CD4-positive, alpha-beta T cell treated with Interleukin-17A for 1 hour (primary cell): Measurements from ENCODE around the gene HOXA2.

ENCODE experiments used
- DNase-seq: peaks from one replicate; pipeline ENCODE4 v3.0.0-alpha.2; 2020

Gene HOXA2

DNA sequence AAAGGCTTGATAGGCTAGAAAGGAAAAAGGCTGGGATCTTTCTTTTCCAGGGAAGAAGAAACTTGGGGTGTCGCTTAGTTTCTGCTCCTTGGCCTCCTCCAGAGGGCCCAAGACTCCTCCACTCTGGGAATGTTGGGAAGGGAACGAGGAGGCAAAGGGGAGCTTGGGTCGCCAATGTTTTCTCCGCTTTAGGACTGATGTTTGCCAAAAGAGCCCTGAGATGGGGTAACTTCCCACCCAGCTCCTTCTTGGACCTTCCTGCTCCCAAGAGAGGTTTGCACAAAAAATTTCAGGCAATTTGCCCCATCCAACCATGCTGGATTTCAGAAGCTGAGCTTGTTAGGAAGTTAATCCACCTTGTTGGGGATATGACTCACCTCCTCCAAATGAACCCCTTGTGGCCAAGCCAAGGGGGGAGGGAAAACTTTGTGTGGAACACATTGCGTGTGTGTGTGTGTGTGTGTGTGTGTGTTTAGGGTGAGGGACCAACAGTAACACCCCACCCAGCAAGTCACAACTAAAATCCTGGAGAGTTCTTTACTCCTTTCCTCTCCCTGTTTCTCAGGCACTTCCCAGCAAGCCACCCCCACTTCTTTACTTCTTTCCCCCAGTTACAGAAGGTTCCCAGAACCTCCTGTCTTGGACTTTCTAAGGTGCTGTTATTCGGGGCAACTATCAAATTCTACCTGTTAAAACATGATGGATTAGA is 8.7 kb upstream of the HOXA2 start:
- no peak for DNase-seq

DNA sequence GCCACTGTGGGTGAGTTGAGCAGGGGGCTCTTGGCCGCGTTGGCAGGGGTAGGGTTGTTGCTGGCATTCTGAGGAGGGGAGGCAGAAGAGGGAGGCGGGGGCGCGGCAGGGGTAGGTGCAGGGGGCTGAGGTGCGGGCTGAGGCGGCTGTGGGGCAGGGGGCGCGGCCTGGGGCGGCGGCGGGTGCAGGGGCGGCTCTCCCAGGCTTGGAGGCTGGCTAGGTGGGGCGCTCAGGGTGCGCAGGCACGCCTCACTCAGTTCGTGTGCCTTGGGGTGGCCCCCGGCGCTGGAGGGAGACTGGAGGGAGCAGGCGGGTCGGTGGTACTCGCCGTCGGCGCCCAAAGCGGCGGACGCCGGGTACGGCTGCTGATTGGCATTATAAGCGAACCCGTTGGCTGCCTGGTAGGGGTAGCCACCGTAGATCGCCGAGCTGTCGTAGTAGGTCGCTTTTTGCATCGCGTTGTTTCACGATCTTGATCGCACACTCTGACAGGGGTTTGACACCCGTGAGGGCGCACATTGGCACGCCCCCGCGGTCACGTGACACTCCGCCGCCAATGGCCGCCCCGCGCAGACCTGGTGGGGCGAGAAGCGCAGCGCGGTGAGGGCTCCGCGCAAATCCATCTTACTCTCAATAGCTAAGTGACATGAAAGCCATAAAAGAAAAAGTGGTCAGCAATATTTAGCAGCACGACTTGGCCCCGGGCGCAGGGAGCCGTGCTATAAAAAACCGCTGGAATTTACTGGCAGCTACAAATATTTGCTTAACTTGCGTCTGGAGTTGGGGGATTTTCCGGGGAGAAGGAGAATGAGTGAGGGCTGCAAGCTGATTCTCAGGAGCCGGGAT is 7.9 kb upstream of the HOXA2 start:
- DNase-seq, result no peak

DNA sequence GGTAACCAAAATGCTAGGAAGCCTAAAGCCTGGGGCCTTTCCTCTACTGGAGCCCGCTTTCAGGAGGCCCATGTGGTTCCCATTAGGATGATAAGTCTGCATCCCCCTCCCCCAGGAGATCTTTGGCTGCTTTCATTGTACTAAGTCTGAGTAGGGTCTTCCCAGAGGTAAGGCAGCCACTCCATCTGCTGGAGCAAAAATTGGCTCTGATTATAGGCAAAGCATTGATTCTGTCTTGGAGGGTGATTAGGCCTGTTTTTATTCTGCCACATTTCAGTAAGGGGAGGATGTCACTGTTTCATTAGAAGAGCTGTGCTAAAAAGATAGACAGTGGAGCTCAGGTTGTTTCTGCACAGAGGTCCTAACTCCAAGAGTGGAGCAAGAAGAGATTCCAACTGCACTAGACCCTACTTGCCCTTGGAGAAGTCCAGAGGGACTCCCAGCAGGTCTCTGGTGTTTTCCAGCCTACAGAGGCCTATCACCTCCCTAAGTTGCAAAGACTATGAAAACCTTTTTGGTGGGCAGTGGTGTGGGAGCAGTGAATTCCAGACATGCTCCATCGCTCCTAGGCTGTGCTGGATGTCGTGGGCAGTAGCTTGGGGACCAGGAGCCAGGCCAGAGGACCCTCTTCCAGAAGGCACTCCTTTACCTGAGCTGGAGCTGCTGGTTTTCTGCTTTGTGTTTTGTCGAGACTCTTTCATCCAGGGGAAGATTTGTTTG is 7.1 kb upstream of the HOXA2 start:
- DNase-seq, result no peak

DNA sequence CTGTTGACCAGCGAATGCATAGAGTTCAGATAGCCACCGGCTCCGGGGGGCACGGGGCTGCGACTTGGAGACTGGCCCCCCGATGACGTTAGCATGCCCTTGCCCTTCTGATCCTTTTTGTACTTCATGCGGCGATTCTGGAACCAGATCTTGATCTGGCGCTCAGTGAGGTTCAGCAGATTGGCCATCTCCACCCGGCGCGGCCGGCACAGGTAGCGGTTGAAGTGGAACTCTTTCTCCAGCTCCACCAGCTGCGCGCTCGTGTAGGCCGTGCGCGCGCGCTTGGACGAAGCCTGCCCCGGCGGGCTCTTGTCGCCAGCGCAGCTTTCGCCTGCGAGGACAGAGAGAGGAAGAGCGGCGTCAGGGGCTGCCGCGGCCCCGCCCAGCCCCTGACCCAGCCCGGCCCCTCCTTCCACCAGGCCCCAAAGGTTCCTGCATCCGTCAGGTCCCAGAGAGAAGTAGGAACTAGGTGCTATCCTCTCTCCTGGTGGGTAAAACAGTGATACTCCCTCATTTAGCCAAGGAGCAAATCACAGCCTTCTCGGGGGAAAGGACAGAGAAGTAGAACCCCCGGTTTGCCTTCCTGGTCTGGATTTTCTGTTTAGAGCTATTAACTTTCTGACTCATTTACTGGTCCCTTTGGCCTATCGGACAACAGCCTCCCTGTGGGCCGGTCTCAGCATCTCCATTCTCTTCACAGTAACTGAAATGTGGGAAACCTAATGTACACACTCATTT is 6.1 kb upstream of the HOXA2 start:
- DNase-seq, result no peak

DNA sequence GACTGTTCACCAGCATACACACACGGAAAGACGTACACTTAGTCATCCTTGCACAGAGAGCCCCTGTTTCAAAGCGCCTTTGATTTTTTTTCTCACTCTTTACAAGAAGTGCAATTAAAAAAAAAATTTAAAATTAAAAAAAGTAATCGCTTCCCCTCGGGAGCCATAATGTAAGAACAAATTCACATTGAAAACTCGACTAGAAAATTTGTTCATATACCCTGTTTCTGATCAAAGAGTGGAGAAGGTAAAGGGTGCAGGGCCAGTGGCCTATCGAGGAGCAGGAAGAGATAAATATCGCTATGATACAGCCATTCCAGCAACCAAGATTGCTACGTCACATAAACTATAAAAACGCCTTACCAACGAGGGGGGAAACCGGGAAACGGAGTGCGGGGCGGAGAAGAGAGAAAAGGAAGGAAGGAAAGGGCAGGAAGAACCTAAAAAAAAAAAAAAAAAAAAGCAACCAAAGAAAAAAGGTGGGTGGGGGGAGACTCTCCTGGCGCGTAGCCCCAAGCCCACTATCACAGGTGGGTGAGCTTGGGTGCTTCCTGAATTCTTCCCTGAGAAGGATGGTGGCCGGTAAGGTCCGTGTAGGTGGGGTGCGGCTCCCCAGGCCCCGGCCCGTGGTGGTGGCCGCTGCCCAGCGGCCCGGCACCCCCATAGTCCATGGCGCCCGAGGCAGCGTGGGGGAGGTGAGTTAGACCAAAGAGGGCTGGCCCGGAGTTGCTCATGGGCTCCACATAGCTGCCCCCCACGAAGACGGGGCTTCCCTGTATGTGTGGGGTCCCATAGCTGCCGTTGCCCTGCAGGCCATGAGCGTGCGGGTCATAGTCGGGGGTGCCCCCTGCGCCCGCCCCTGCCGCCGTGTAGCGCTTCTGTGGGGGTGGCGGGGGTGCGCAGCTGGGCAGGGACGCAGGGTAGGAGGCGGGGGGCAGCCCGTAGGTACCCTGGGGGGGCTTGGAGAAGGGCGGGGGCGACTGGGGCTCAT is 5.2 kb upstream of the HOXA2 start:
- no peak for DNase-seq

DNA sequence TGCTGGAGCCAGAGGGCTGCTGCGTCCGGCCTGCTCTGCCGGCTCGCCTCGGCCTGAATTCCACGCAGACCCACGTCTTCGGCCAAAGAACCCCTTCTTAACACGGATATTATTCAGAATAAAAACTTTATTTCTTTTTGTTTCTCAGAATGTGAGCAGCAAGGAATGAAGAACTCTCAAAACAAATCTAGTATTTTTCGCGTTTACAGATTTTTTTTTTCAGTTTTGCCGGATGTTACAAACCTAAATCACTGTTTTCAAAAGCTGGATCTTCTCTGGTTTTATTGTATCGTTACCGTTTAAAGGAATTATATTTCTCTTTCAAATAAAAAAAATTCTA is 4.4 kb upstream of the HOXA2 start:
- DNase-seq, result no peak

DNA sequence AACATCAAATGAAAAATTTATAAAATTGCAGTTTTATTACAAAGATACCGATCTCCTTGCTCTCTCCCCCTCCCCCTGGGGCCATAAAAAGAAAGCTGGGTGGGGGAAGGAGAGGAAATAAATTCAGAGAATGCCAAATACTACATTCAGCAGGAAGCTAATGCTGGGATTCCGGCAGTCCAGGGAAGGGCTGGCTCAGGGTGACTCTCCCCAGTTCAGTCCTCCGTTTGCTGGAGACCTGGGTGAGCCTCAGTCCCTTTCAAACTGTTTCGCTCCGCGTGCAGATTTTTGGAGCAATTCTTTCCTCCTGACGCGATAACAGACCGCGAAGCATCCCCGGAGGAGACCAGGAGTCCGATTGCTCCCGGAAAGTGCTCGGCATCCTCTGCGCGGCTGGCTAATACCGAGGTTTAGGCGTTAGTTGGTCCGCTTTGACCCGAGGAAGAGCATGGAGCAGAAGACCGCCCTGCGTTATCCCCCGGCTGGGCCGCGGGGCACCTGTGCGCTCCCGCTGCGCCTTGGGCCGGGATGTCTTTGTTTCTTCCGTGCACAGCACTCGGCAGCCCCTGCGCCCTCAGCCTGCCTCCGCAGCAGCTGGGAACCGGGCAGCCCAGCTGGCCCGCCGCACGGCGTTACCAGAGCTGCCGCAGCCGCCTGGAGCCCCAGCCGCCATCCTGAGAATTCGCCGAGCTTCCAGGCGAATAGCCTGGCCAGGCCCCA is 3.9 kb upstream of the HOXA2 start:
- DNase-seq, result no peak

DNA sequence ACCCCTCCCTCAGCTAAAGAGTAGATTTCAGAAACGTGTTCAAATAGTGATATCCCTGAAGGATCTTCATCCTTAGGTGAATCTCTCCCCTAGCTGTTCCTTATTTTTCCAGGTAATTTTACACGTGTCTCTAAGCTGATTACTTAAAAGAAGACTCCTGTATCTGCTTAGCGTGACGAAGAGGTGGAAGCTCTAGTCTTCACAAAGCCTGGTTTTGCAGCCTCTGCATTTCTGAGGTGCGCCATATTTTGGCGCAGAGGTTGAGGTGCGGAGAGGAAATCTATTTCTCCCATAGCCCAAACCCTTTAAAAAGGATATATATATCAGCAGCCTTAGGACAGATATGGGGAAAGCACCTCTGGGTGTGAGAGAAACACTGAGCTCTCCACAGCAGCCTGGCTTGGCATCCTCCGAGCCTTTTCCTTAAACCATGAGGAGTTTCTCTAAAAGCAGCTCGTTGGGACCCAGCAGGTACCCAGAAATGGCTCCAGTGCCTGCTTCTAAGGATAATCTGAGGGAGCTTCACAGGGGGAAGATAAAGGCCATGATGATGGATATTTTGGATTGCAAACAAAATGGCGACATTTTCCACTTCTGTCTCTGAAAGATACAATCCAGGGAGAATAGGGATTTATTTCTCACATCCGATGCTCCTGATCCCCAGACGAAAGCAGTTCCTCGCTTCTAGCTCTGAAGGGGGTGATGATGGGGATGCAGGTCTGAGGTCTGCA is 3.0 kb upstream of the HOXA2 start:
- DNase-seq, result no peak

DNA sequence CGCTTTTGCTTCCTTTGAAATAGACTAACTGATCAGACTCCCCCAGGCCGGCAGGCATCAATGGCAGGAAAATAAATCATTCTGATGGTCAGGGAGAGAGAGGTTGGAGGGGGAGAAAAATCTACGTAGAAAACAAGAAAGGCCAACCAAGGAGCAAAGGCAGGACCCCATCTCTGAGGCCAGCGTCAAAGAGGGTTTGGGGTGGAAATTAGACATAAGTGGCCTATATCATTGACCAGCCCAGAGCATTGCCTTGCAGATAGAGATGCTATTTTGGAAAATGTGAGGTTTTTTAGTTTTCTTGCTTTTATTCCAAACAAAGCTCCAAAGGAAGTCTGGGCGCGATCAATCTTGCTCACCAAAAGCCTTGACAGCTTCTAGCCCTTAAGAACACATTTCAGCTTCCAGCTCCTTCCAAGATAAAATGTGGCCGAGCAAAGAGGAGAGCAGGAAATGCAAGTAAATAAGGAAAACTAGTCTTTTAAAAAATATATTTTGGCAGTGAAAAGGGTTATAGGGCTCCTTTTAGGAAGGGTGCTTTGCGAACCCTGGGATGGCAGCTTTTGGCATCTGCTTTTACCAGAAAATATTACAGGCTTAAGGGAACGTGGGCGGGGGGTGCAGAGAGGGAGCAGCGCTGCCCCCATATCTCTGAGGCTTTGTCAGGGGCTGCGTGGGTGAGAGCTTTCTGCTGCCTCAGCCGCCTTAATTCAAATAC is 2.0 kb upstream of the HOXA2 start:
- no peak for DNase-seq

DNA sequence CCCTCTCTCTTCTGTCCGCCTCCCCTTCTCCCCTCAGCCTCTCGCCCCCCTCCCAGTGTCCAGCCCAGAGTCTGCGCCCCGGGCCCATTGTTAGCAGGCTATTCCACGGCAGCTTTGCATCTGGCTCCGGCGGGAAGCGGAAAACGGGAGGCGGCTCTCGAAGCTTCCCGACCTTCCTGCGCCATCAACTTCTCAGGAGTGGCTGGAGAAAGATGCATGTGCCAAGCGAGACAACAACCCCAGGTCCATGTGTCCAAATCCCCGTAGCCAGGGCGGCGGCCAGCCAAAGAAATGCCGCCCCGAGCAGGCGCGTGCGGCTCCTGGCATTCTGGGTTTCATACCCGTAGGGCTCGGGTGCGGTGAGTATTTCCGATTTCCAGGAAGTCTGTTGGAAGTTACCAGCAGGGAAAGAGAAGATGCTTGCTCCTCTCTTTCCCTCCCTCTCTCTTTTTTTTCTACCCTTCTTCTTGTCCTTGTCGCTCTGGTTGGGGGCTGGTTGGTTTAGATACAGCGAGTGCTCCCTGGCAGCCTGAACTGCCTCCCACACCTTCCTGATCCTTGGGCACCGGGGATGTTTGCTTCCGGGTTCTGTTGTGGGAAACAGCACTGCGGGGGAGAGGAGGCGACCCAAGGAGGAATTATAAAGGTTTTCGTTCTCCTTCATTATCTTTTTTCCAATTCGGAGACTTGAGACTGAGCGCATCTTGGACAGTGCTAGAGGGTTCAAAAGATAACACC is 1.2 kb upstream of the HOXA2 start:
- DNase-seq, result no peak

DNA sequence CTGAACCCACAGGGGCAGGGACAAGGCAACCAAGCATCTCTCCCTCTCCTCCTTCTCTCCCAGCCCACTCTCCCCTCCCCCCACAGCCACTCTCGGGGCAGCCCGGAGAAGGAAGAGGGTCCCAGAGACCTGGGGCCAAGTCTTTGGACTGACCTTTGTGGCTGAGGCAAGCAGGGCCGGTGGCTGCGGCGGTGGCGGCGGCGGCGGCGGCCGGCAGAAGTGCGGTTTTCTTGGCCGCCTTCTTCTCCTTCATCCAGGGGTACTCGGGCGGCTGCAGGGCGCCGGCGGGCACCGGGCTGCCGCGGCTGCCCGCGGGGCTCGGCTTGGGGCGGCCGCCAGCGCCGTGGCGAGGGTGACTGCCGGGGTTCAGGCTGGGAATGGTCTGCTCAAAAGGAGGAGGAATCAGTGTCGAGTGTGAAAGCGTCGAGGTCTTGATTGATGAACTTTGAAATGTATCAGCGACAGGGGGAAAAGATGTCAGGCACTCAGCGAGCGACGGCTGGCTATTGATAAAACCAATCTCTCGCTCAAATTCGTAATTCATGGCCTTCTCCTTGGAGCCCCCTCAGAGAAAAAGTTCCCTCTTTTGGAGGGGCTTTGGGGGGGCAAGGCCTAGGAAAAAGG is 414 bp downstream of the HOXA2 start:
- DNase-seq, result no peak

DNA sequence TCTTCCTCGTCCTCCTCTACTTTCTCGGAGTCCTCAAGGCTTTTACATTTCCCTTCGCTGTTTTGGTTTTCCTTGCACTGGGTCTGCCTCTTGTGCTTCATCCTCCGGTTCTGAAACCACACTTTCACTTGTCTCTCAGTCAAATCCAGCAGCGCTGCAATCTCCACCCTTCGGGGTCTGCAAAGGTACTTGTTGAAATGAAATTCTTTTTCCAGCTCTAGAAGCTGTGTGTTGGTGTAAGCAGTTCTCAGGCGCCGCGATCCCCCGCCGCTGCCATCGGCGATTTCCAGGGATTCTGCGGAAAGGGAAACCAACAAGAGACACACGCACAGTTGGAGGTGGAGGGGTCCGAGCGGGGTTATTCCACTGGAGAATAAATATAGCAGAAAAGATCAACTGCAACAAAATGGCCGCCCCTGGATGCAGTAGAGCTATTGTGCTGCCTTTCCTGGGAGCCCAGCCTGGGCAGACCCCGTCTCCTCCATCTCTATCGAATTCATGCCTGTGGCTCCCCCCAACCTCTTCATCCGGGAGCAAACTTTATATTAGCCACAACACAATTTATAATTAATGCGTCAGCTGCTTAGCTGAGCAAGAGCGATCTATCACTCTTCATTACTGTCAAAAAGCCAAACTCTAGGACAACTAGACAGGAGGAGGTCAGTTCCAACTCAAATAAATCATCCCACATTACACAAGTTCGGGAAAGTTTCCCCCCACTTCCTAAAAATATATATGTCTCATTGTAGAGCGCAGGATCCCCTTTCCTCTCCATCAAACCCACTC is 1.1 kb downstream of the HOXA2 start:
- DNase-seq, result no peak

DNA sequence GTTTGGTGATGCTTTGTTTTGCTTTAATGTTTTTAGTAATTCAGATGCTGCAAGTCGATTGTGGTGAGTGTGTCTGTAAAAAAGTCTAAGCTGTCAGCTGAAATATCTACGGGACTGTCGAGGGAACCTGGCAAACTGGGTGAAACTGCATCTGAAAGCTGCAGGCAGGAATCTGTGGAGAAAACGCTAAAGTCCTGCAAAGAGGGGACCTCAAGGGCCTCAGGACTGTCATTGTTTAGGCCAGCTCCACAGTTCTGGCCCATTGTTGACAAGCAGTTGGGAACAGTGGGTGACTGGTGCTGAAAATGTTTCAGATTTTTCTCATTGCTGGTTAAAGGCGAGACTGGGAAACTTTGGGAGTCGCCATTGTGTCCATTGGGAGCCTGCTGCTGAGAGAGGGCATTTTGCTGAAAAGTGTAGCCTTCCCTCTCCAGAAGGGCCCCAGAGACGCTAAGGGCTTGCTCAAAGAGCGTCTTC is 1.8 kb downstream of the HOXA2 start:
- no peak for DNase-seq

DNA sequence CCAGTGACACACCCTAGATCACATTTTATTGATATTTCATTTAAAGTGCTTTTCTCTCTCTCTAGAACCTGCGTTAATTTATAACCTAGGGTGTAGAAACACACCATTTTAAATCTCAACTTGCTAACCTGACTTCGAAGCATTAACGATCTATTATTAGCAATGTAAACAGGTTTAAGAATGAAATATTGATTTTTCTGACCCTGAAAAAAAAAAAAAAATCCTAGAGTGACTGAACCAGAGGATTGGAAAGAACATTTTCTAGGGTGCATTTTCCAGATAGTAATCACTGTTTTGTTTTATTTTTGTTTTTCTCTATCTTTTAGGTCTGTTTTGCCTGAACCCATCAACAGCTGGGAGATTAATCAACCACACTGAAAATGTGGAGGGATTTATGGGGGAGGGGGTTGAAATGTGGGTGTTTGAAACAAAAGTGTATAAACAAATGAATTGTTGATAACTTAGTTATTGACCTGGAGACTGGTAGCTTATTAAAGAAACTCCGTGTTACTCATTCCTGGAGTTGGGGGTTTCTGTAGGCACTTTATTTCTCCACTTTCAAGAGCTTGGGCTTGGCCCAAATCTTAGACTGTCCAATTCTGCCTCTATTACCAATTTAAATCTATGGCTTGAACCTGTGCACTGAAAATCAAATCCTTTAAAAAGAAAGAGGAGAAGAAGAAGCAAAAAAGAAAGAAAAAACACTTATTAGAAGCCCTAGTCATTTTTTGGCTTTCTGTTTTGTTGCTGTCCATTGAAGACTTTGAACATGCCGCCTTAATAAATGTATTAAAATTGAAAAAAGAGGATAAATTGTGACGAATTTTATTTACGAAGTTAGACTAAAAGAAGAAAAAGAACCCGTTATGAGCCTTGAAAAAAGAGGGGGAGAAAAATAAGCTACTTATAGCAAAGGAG is 2.8 kb downstream of the HOXA2 start:
- DNase-seq, result no peak

DNA sequence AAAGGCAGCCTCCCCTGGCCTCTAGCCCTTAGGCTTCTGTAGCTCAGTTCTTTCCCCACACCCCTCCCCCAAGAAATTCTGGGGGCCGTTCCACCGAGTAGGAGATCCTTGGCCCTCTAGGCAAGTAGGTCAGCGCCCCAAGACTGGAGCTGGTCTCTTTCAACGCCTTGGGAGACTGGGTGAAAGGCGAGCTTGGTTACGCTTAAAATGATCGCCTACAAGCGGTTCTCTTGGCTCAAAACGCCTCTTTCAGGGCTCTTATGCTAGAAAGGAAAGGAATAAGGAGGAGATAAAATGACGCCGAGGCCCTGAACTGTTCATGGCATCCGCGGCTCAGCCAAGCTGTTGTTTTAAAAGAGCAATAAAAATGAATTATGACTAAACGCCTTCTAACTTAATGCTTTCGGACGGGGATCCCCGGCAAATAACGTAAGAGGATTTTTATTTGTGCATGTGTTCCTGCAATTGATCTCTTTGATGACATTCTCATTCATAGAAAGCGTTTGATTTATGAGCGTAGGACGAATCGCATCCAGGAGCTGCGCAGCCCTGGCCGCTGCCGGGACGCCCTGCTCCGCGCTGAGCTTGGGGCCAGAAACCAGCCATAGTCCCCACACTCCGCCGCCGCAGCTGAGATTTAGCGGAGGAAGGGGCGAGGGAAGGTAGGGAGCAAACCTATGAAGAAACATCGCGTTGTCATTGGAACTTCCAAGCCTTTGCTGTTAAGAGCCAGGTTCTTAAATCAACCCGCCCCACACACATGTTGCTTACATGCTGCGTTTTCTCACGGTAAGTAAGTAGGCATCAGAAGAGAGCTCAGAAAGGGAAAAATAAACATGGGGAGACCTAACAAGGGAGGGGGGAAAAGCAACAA is 3.7 kb downstream of the HOXA2 start:
- no peak for DNase-seq
